ENCODE data around the gene PSMD1.

DNA sequence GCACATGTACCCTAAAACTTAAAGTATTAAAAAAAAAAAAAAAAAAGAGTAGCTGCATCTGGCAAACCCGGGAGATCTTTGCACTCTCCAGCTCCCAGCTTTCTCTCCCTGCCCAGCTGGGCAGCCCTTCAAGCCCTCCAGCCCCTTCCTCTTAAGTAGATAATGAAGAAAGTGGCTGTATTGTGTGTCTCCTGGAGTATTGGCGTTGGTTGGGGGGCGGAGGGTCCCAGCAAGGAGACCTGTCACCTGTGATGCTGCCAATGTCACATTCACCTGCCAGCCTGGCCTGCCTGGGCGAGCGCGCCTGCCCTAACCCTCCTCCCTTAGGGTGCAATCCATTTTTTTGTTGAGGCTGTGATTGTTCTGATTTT, 17.4 kb upstream of the PSMD1 start:
- TF ChIP-seq EZH2 (IDR thresholded peaks at IDR 0.05; ENCODE audit: insufficient read depth, poor library complexity, severe bottlenecking) (no peak), EZH2phosphoT487 (IDR thresholded peaks at IDR 0.05; ENCODE audit: insufficient read depth, low read depth) (no peak)

Measured in GM23248 (cell line).